ENCODE results near the gene FAM167B.

FAM167B gene

GRCh38 chr1:32246888-32247273 lies at the start of gene FAM167B:
Gene FAM167B, plus strand, starts transcription at chr1:32247222. Its CDS starts 200 bp downstream, at chr1:32247422.
- no peak for TF ChIP-seq CTCF (IDR thresholded peaks at IDR 0.05; ENCODE audit: low read depth, low read length)
- no peak within 1 kb of the TSS for H3K4me3 ChIP-seq (replicated peaks in 1 of 2; ENCODE audit: low read depth in 2 of 2, low read length in 2 of 2)
- DNase-seq (ENCODE audit: low read depth in 2 of 2), result peak; percentile 80 to 93

GRCh38 chr1:32197837-32198236 lies 49.2 kb upstream of the FAM167B start:
- no peak for TF ChIP-seq CTCF (IDR thresholded peaks at IDR 0.05; ENCODE audit: low read depth, low read length)
- no peak for DNase-seq (ENCODE audit: low read depth in 2 of 2)
- H3K4me3 ChIP-seq (replicated peaks in 1 of 2; ENCODE audit: low read depth in 2 of 2, low read length in 2 of 2), result no peak overlapping the region

GRCh38 chr1:32198237-32199042 lies 48.6 kb upstream of the FAM167B start:
- DNase-seq (ENCODE audit: low read depth in 2 of 2), result no peak
- H3K4me3 ChIP-seq (replicated peaks in 1 of 2; ENCODE audit: low read depth in 2 of 2, low read length in 2 of 2), result no peak overlapping the region
- TF ChIP-seq CTCF (IDR thresholded peaks at IDR 0.05; ENCODE audit: low read depth, low read length), result no peak

- no peak for DNase-seq (ENCODE audit: low read depth in 2 of 2)
- no peak overlapping the region for H3K4me3 ChIP-seq (replicated peaks in 1 of 2; ENCODE audit: low read depth in 2 of 2, low read length in 2 of 2)
These were observed 47.8 kb upstream of the FAM167B start for GRCh38 chr1:32199043-32199716.

GRCh38 chr1:32199717-32200072 lies 47.3 kb upstream of the FAM167B start:
- peak in 1 of 2 donors; percentile 29 for DNase-seq (ENCODE audit: low read depth in 2 of 2)
- peak overlapping the region in 1 of 2 donors; percentile 77 for H3K4me3 ChIP-seq (replicated peaks in 1 of 2; ENCODE audit: low read depth in 2 of 2, low read length in 2 of 2)
- TF ChIP-seq CTCF (IDR thresholded peaks at IDR 0.05; ENCODE audit: low read depth, low read length), result no peak

More at GRCh38 chr1:32199043-32199716, 47.8 kb upstream of the FAM167B start:
- no peak for TF ChIP-seq CTCF (IDR thresholded peaks at IDR 0.05; ENCODE audit: low read depth, low read length)

GRCh38 chr1:32200226-32201010 lies 46.6 kb upstream of the FAM167B start, which contains the start of gene CCDC28B:
Gene CCDC28B, plus strand, starts transcription at chr1:32200595. Its CDS starts 1,341 bp downstream, at chr1:32201936.
- H3K4me3 ChIP-seq (replicated peaks in 1 of 2; ENCODE audit: low read depth in 2 of 2, low read length in 2 of 2), result peak within 1 kb of the TSS; percentile 69 to 77
- TF ChIP-seq CTCF (IDR thresholded peaks at IDR 0.05; ENCODE audit: low read depth, low read length), result no peak
- DNase-seq (ENCODE audit: low read depth in 2 of 2), result peak; percentile 69 to 76
